IMR-90 (cell line): ENCODE data around the gene HHIPL1. TPM values are rescaled to one million over a fixed set of nuclear protein-coding genes. Genes with fewer than 3 reads are reported as not detected.

ENCODE experiments used
- ATAC-seq: fragments of 200-7000 bp; cut with Tn5 transposase; 2 replicates; pipeline ENCODE4 v1.9.1; 2020; ENCODE audit warnings: low read depth, mild to moderate bottlenecking, moderate library complexity
- BruUV-seq: library from RNA; stranded (reverse); fragments of 400-500 nt; replicated peaks from 2 replicates; lab custom pipeline; 2021; lab: Mats Ljungman, UMichigan
- CTCF ChIA-PET: fragments of 300-600 bp; formaldehyde crosslinking; extraction: SDS; loops from one replicate; lab custom pipeline; 2021; ENCODE audit warnings: antibody characterized with exemption; lab: Yijun Ruan, JAX
- POLR2A ChIA-PET: fragments of 300-600 bp; sonication (Branson Sonifier 250); formaldehyde crosslinking; loops from one replicate; lab custom pipeline; 2022; ENCODE audit warnings: antibody characterized with exemption; ENCODE audit not compliant: unreplicated experiment; lab: Charles Lee
- DNase-seq: peaks from one replicate; pipeline ENCODE4 v3.0.0; 2013
- H2AFZ ChIP-seq: replicated peaks from 2 replicates; pipeline ENCODE3; 2013; ENCODE audit warnings: low read length, mild to moderate bottlenecking; ENCODE audit not compliant: poor library complexity
- H2AK5ac ChIP-seq: 2 replicates; pipeline ENCODE4 v1.6.1; 2013; ENCODE audit warnings: low read depth, low read length, inconsistent platforms
- H2AK9ac ChIP-seq: replicated peaks from 2 replicates; pipeline ENCODE3; 2013; ENCODE audit warnings: mild to moderate bottlenecking, low read depth, low read length, moderate library complexity; ENCODE audit not compliant: poor library complexity
- H2BK120ac ChIP-seq: 2 replicates; pipeline ENCODE4 v1.6.1; 2013; ENCODE audit warnings: low read depth, low read length, inconsistent platforms
- H2BK15ac ChIP-seq: 3 replicates; pipeline ENCODE4 v1.6.1; 2013; ENCODE audit warnings: low read depth, low read length, inconsistent platforms
- H2BK20ac ChIP-seq: 2 replicates; pipeline ENCODE4 v1.6.1; 2013; ENCODE audit warnings: low read depth, mild to moderate bottlenecking, inconsistent platforms, low read length, moderate library complexity
- H2BK5ac ChIP-seq: 2 replicates; pipeline ENCODE4 v1.6.1; 2013; ENCODE audit warnings: mild to moderate bottlenecking, low read depth, low read length, inconsistent platforms; ENCODE audit not compliant: poor library complexity, severe bottlenecking
- H3K14ac ChIP-seq: replicated peaks from 2 replicates; pipeline ENCODE4 v1.6.1; 2013; ENCODE audit warnings: low read depth, low read length, inconsistent platforms
- H3K18ac ChIP-seq: 2 replicates; pipeline ENCODE4 v1.6.1; 2013; ENCODE audit warnings: low read depth, low read length, control low read depth
- H3K23ac ChIP-seq: 2 replicates; pipeline ENCODE4 v1.6.1; 2013; ENCODE audit warnings: low read depth, low read length, inconsistent platforms
- H3K27ac ChIP-seq: 2 replicates; pipeline ENCODE4 v1.5.1; 2013; ENCODE audit warnings: mild to moderate bottlenecking, control low read depth, low read length; ENCODE audit not compliant: insufficient read depth
- H3K27me3 ChIP-seq: 2 replicates; pipeline ENCODE4 v1.6.1; 2013; ENCODE audit warnings: low read length; ENCODE audit not compliant: control insufficient read depth, insufficient read depth
- H3K36me3 ChIP-seq: 2 replicates; pipeline ENCODE4 v1.6.1; 2013; ENCODE audit warnings: low read length, mixed read lengths; ENCODE audit not compliant: control insufficient read depth, insufficient read depth
- H3K4ac ChIP-seq: 2 replicates; pipeline ENCODE4 v1.6.1; 2013; ENCODE audit warnings: low read depth, low read length, inconsistent platforms
- H3K4me1 ChIP-seq: 2 replicates; pipeline ENCODE4 v1.6.1; 2013; ENCODE audit warnings: low read length, mixed read lengths; ENCODE audit not compliant: control insufficient read depth, insufficient read depth
- H3K4me2 ChIP-seq: 2 replicates; pipeline ENCODE4 v1.6.1; 2013; ENCODE audit warnings: low read depth, mild to moderate bottlenecking, control low read depth, low read length, moderate library complexity
- H3K4me3 ChIP-seq: 2 replicates; pipeline ENCODE4 v1.5.1; 2013; ENCODE audit warnings: low read depth, mild to moderate bottlenecking, control low read depth, low read length, moderate library complexity; ENCODE audit not compliant: insufficient read depth
- H3K56ac ChIP-seq: 2 replicates; pipeline ENCODE4 v1.6.1; 2013; ENCODE audit warnings: low read length, inconsistent platforms; ENCODE audit not compliant: insufficient read depth; ENCODE audit errors: extremely low read depth
- H3K79me1 ChIP-seq, 2 experiments: 2 replicates each; pipeline ENCODE4 v1.6.1; 2013; ENCODE audit warnings: low read length in 2 of 2, inconsistent platforms in 1 of 2, low read depth in 1 of 2
- H3K9ac ChIP-seq: 2 replicates; pipeline ENCODE4 v1.6.1; 2013; ENCODE audit warnings: low read depth, low read length, control low read depth
- H3K9me1 ChIP-seq: 2 replicates; pipeline ENCODE4 v1.6.1; 2013; ENCODE audit warnings: low read length, inconsistent platforms; ENCODE audit not compliant: insufficient read depth
- H3K9me3 ChIP-seq: 2 replicates; pipeline ENCODE4 v1.6.1; 2013; ENCODE audit warnings: low read length; ENCODE audit not compliant: control insufficient read depth, insufficient read depth
- H4K20me1 ChIP-seq: 2 replicates; pipeline ENCODE4 v1.6.1; 2013; ENCODE audit warnings: low read length, inconsistent platforms; ENCODE audit not compliant: insufficient read depth
- H4K5ac ChIP-seq: 2 replicates; pipeline ENCODE4 v1.6.1; 2013; ENCODE audit warnings: mild to moderate bottlenecking, low read depth, low read length, control low read depth
- H4K8ac ChIP-seq, 2 experiments: 2 replicates each; pipeline ENCODE4 v1.6.1; 2013; ENCODE audit warnings: low read depth in 2 of 2, low read length in 2 of 2, control low read depth in 1 of 2, inconsistent platforms in 1 of 2
- H4K91ac ChIP-seq: 2 replicates; pipeline ENCODE4 v1.6.1; 2013; ENCODE audit warnings: low read depth, low read length, inconsistent platforms; ENCODE audit not compliant: insufficient read depth
- CHD1 ChIP-seq: IDR thresholded peaks from 2 replicates; pipeline ENCODE4 v1.6.1; 2012; ENCODE audit warnings: low read depth, low read length, improper control_type of control experiment
- ELK1 ChIP-seq: fragments of 150-350 bp; IDR thresholded peaks from 2 replicates; pipeline ENCODE4 v1.6.1; 2016; ENCODE audit warnings: low read depth, mild to moderate bottlenecking, low read length, moderate library complexity, borderline replicate concordance
- FOS ChIP-seq: fragments of 150-350 bp; IDR thresholded peaks from 2 replicates; pipeline ENCODE4 v1.6.1; 2016; ENCODE audit warnings: low read depth, low read length
- MXI1 ChIP-seq: IDR thresholded peaks from 2 replicates; pipeline ENCODE4 v1.6.1; 2012; ENCODE audit warnings: low read depth, mild to moderate bottlenecking, low read length, moderate library complexity, borderline replicate concordance
- NFE2L2 ChIP-seq: fragments of 150-350 bp; IDR thresholded peaks from 2 replicates; pipeline ENCODE4 v1.6.1; 2016; ENCODE audit warnings: low read depth, mild to moderate bottlenecking, low read length
- RAD21 ChIP-seq: IDR thresholded peaks from 2 replicates; pipeline ENCODE4 v1.6.1; 2012; ENCODE audit warnings: low read length, improper control_type of control experiment
- RCOR1 ChIP-seq: IDR thresholded peaks from 2 replicates; pipeline ENCODE4 v1.6.1; 2012; ENCODE audit warnings: mild to moderate bottlenecking, low read length, improper control_type of control experiment; ENCODE audit not compliant: insufficient replicate concordance
- SMC3 ChIP-seq: fragments of 150-350 bp; IDR thresholded peaks from 2 replicates; pipeline ENCODE4 v1.6.1; 2016; ENCODE audit warnings: low read depth, mild to moderate bottlenecking, antibody characterized with exemption, low read length, moderate library complexity
- USF2 ChIP-seq: fragments of 150-350 bp; IDR thresholded peaks from 2 replicates; pipeline ENCODE4 v1.6.1; 2017; ENCODE audit warnings: mild to moderate bottlenecking, antibody characterized with exemption, low read length, low read depth
- WGBS, 2 experiments: methylation state at CpG; one replicate each; pipeline versions ENCODE4 v1.1.5 to v1.1.7; 2013; ENCODE audit warnings: missing lambda C conversion rate in 2 of 2; ENCODE audit not compliant: insufficient read length in 1 of 2; ENCODE audit errors: extremely low coverage in 2 of 2; 5-methylcytosine and 5-hydroxymethylcytosine counted together
- dilution Hi-C: fragments of 300-500 bp; cut with HindIII; formaldehyde crosslinking; loops from one replicate; pipeline ENCODE4 v1.14.3; 2018; ENCODE audit warnings: low sequenced_read_pairs; ENCODE audit not compliant: unreplicated experiment
- in situ Hi-C: fragments of 300-500 bp; cut with MboI; formaldehyde crosslinking; loops from 3 replicates; pipeline ENCODE4 v1.14.3; 2019; ENCODE audit warnings: low sequenced_read_pairs, inconsistent platforms, mixed read lengths
- intact Hi-C: fragments of 100-400 bp; cut with micrococcal nuclease; formaldehyde crosslinking; loops from 2 replicates; pipeline ENCODE4 v1.10.0; 2022
- polyA plus RNA-seq, 3 experiments: library from polyadenylated mRNA; depleted of rRNA; stranded (reverse); fragments of >200 nt; gene quantifications; 2 replicates each; pipeline ENCODE4 v1.2.3, GENCODE V29; 2012; ENCODE audit warnings: low replicate concordance in 1 of 3
- total RNA-seq: library from RNA; depleted of rRNA; stranded (reverse); fragments of >200 nt; gene quantifications from 2 replicates; pipeline ENCODE4 v1.2.3, GENCODE V29; 2012

The HHIPL1 gene
- total and polyA plus RNA-seq, 2 of the 4 experiments (the other 2 are of a cell fraction): 0.65 to 0.72 TPM

- no peak overlapping the region for H2AK5ac ChIP-seq
- peaks cover 10% of the 10 kb centered on the region; the same call in 1 of the 2 replicates for H3K9me1 ChIP-seq
- no peak overlapping the region for H2BK15ac ChIP-seq
- no peak overlapping the region for H3K27ac ChIP-seq
- H3K4me2 ChIP-seq: no peak overlapping the region
- H3K56ac ChIP-seq: no peak overlapping the region
- H2BK120ac ChIP-seq: no peak overlapping the region
- no peak for DNase-seq
- dilution Hi-C loops: no loop called here
- H2BK20ac ChIP-seq: no peak overlapping the region
- no peak overlapping the region for H3K14ac ChIP-seq
- H3K36me3 ChIP-seq: no peaks in the 10 kb centered on the region
- H4K91ac ChIP-seq: no peak overlapping the region
- H3K4ac ChIP-seq: no peak overlapping the region
- intact Hi-C loops: no loop called here
- H2BK5ac ChIP-seq: no peak overlapping the region
- no TSS peak for BruUV-seq
- ChIA-PET CTCF (interaction anchor here (1.1 kb wide), 1 partner anchor 242 kb away, joined by 4 read pairs; no protein-coding TSS in a partner anchor), POLR2A (no interaction called here)
- H3K4me3 ChIP-seq: no peak overlapping the region
- H2AFZ ChIP-seq: no peak overlapping the region
- WGBS, 2 experiments: 64% methylated on average over 1 of the region's 1 CpG; no CpG with 5 or more reads in 1 of the 2 experiments
- TF ChIP-seq FOS: no peak
- no peak for TF ChIP-seq USF2
- TF ChIP-seq ELK1: no peak
- TF ChIP-seq RAD21: no peak
- TF ChIP-seq CHD1: no peak
- TF ChIP-seq MXI1: no peak
- TF ChIP-seq NFE2L2: no peak
- TF ChIP-seq SMC3: no peak
- TF ChIP-seq RCOR1: no peak
- H2AK9ac ChIP-seq: no peak overlapping the region
- peaks cover 40% of the 10 kb centered on the region for H3K27me3 ChIP-seq
- no peak overlapping the region for H4K8ac ChIP-seq
- in situ Hi-C loops: no loop called here
- H4K5ac ChIP-seq: no peak overlapping the region
- no peak overlapping the region for H3K23ac ChIP-seq
- no peaks in the 10 kb centered on the region for H4K20me1 ChIP-seq
- no peak for ATAC-seq
- no peaks in the 10 kb centered on the region for H3K9me3 ChIP-seq
- no peak overlapping the region for H3K18ac ChIP-seq
- H3K79me1 ChIP-seq: no peaks in the 10 kb centered on the region
- no peak overlapping the region for H3K9ac ChIP-seq
- peaks cover 3% of the 10 kb centered on the region; the same call in 1 of the 2 replicates for H3K4me1 ChIP-seq
Measured at GRCh38 chr14:99657645-99658155, 12.8 kb downstream of the HHIPL1 start.
